Fibroblast of skin of scalp (primary cell): ENCODE measurements around the gene MARF1.
"Not testable (repeated sequence)": the region's sequence is repeated elsewhere in the genome, so short reads cannot be mapped to it uniquely, and the experiment has no call there.

ENCODE experiments used
- DNase-seq: peaks from one replicate; pipeline ENCODE4 v3.0.0-alpha.2; 2013

MARF1 gene

GRCh38 chr16:15599303-15600070 is 43.5 kb downstream of the MARF1 start:
- no peak for DNase-seq

GRCh38 chr16:15598648-15599190 is 44.2 kb downstream of the MARF1 start:
- DNase-seq: no peak

- DNase-seq: no peak
These were observed 44.9 kb downstream of the MARF1 start for GRCh38 chr16:15597822-15598647.

GRCh38 chr16:15597135-15597534 is 45.8 kb downstream of the MARF1 start:
- DNase-seq: no peak

GRCh38 chr16:15594711-15595320 is 48.1 kb downstream of the MARF1 start:
- DNase-seq: no peak

- DNase-seq: no peak
These were observed 49.7 kb downstream of the MARF1 start for GRCh38 chr16:15593235-15593634.

- no peak for DNase-seq
These were observed 50.6 kb downstream of the MARF1 start for GRCh38 chr16:15592324-15592723.

GRCh38 chr16:15587152-15587825 is 55.7 kb downstream of the MARF1 start:
- DNase-seq: no peak

- DNase-seq: no peak
These were observed 56.2 kb downstream of the MARF1 start for GRCh38 chr16:15586716-15587115.

GRCh38 chr16:15585956-15586355 is 57.0 kb downstream of the MARF1 start:
- DNase-seq: no peak

GRCh38 chr16:15583526-15583925 is 59.4 kb downstream of the MARF1 start:
- DNase-seq: no peak

- DNase-seq: no peak
These were observed 61.7 kb downstream of the MARF1 start for GRCh38 chr16:15581127-15581815.

- DNase-seq: no peak
These were observed 64.1 kb downstream of the MARF1 start for GRCh38 chr16:15578824-15579223.

- no peak for DNase-seq
These were observed 65.7 kb downstream of the MARF1 start for GRCh38 chr16:15576960-15577958.

GRCh38 chr16:15575293-15576049 is 67.5 kb downstream of the MARF1 start:
- DNase-seq: no peak

- no peak for DNase-seq
These were observed 68.4 kb downstream of the MARF1 start for GRCh38 chr16:15574614-15574948.

GRCh38 chr16:15573896-15574613 is 68.9 kb downstream of the MARF1 start:
- DNase-seq: not testable (repeated sequence)

- no peak for DNase-seq
These were observed 69.6 kb downstream of the MARF1 start for GRCh38 chr16:15573274-15573895.
